ES-I3 (cell line): Measurements from ENCODE around the gene CST11.

Experiments used
- H3K36me3 ChIP-seq: 2 replicates; pipeline ENCODE4 v1.6.1; 2013; ENCODE audit warnings: mild to moderate bottlenecking, low read length, control low read depth, moderate library complexity; ENCODE audit not compliant: insufficient read depth
- H3K4me1 ChIP-seq: 2 replicates; pipeline ENCODE4 v1.6.1; 2013; ENCODE audit warnings: mild to moderate bottlenecking, control low read depth, low read length; ENCODE audit not compliant: insufficient read depth
- H3K9ac ChIP-seq: 2 replicates; pipeline ENCODE4 v1.6.1; 2013; ENCODE audit warnings: low read depth, mild to moderate bottlenecking, low read length, moderate library complexity
- H3K9me3 ChIP-seq: 2 replicates; pipeline ENCODE4 v1.6.1; 2013; ENCODE audit warnings: mild to moderate bottlenecking, low read length, moderate library complexity; ENCODE audit not compliant: control insufficient read depth, insufficient read depth

The CST11 gene, protein sequence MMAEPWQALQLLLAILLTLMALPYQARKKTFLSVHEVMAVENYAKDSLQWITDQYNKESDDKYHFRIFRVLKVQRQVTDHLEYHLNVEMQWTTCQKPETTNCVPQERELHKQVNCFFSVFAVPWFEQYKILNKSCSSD

DNA sequence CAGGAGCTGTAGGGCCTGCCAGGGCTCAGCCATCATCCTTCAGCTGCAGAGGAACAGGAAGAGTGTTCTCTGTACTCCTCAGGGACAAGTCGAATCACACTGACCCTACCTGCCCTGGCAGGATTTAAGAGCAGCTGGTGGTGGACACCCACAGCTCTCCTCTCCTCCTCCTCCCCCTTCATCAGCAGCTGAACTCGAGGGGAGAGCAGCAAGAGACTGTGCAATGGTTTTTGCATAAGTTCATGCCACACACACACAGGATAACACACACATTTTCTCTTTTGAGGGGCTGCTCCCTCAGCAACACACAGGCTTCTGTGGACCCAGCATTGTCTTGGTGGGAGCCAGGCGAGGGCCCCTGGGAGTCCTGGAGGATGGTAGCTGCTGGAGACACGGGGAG lies at the start of gene CST11:
CST11 (minus strand) TSS at position 101 of the 400 bp plus-strand sequence; CDS start at position 36, 65 bp downstream.
- Histone ChIP-seq H3K4me1 (peaks cover 4% of the 10 kb centered on the region; the same call in 1 of the 2 replicates), H3K36me3 (no peaks in the 10 kb centered on the region), H3K9me3 (no peaks in the 10 kb centered on the region; the same call in 1 of the 2 replicates), H3K9ac (no peak within 1 kb of the TSS)

DNA sequence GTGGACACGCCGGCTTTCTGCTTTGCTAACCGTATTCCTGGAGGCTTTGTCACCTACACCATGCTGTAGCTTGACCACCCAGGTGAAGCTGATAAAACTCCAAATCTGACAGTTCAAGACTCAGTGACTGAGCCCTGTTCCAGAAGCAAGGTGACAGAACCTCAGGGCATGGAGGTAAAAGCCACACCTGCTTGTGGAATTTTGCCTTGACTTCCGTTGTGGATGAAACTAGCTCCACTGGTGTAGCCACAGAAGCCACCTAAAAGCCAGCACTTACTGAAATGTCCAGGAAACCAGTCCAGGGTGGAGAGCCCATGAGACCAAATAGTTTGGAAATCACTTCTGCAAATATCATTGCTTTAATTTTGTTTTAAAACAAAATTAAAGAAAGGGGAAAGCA lies 49.2 kb upstream of the CST11 start:
- H3K9ac ChIP-seq, result no peak overlapping the region
- H3K36me3 ChIP-seq, result no peaks in the 10 kb centered on the region
- no peaks in the 10 kb centered on the region for H3K4me1 ChIP-seq
- peaks cover 3% of the 10 kb centered on the region; the same call in 1 of the 2 replicates for H3K9me3 ChIP-seq

DNA sequence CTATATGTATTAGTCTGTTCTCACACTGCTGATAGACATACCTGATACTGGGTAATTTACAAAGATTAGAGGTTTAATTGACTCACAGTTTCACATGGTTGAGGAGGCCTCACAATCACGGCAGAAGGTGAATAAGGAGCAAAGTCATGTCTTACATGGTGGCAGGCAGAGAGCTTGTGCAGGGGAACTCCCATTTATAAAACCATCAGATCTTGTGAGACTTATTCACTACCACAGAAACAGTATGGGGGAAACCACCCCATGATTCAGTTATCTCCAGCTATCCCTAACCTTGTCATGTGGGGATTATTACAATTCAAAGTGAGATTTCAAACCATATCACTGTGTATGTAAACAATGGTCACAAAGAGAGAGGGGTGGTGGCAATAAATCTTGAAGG lies 44.9 kb upstream of the CST11 start:
- H3K36me3 ChIP-seq, result no peaks in the 10 kb centered on the region
- H3K4me1 ChIP-seq, result no peaks in the 10 kb centered on the region
- no peak overlapping the region for H3K9ac ChIP-seq
- peaks cover 5% of the 10 kb centered on the region for H3K9me3 ChIP-seq

DNA sequence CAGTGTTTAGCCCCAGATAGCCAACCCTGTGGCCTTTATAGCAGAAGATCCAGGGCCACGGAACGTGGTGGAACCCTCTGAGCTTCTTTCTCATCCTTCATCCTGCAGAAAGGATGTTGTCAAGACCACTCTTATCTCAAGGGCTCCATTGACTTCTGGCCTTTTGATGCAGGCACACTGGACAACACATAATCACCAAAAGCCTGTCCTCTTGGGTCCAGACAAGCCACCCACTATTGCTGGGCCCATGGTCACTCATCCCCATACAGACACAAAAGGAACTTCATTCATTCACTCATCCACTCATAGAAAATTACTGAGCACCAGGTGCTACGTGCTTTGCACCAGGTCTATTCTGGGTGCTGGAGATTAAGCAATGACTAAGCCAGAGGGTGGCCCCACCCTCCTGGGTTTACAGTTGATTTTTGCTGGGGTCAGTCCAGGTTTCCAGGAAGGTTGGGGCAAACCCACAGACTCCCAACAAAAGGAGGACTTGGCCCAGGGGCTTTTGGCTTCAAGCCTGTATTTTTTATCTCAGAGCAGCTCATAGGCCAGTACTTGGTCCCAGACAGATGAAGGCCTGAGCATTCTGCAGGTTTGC lies 40.6 kb upstream of the CST11 start:
- Histone ChIP-seq H3K36me3 (no peaks in the 10 kb centered on the region), H3K9ac (no peak overlapping the region), H3K9me3 (peaks cover 5% of the 10 kb centered on the region), H3K4me1 (no peaks in the 10 kb centered on the region)

DNA sequence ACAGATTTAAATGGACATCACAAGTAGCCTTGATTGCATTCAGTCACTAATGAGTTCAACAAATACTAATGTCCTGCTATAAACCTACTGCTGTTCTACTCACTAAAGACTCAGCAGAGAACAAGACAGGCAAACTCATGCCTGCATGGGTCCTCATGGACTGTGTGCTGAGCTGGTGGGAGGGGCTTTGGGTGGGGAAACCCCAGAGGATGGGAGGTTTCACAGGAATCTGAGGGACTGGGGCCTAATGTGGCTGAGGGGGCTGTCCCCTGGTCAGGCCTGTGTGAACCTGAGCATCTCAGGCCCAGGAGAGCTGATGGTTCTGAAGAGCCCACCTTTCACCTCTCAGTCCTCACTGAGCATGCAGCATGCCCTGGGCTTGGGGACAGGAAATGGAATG lies 39.6 kb upstream of the CST11 start:
- H3K9ac ChIP-seq, result no peak overlapping the region
- no peaks in the 10 kb centered on the region for H3K4me1 ChIP-seq
- H3K9me3 ChIP-seq, result peaks cover 5% of the 10 kb centered on the region
- H3K36me3 ChIP-seq, result no peaks in the 10 kb centered on the region

DNA sequence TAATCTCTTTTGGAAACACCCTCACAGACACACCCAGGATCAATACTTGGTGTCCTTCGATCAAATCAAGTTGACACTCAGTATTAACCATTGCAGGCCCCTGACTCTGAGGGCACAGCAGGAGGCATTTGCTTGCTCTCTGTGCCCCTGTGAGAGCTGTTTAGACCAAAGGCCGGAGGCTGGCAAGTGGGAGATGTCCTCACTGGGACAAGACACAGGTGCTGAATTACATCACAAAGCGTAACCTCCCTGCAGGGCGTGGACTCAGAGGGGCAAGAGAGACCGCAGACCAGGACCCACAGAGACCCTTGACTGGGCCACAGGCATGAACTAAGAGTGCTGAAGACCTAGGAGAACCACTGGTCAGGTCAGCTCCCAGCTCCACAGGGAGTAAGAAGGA lies 38.1 kb upstream of the CST11 start, which contains the start of gene CST8:
CST8 (plus strand) TSS at position 301 of the 400 bp plus-strand sequence. CDS start 551 bp downstream, outside the sequence.
- no peak within 1 kb of the TSS for H3K9ac ChIP-seq
- no peaks in the 10 kb centered on the region for H3K4me1 ChIP-seq

DNA sequence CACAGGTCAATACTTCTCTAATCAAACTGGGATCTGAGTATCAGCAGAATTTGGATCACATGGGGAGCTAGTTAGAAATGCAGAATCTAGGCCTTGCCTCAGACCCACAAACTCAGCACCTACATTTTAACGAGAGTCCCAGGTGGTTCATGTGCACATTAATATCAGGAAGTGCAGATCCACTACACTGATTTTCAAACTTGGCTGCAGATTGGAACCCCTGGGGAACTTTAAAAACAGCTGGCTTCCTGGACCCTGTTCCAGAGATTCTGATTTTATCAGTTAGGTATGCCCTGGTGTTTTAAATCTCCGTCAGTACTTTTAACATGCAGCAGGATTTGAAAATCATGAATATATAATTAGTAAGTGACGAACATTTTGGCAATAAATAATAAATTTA lies 36.3 kb upstream of the CST11 start:
- Histone ChIP-seq H3K9ac (no peak overlapping the region), H3K4me1 (peaks cover 5% of the 10 kb centered on the region; the same call in 1 of the 2 replicates), H3K36me3 (no peaks in the 10 kb centered on the region), H3K9me3 (no peaks in the 10 kb centered on the region)

More for the DNA sequence above, 38.1 kb upstream of the CST11 start, which contains the start of gene CST8:
- Histone ChIP-seq H3K36me3 (no peaks in the 10 kb centered on the region), H3K9me3 (no peaks in the 10 kb centered on the region; the same call in 1 of the 2 replicates)

DNA sequence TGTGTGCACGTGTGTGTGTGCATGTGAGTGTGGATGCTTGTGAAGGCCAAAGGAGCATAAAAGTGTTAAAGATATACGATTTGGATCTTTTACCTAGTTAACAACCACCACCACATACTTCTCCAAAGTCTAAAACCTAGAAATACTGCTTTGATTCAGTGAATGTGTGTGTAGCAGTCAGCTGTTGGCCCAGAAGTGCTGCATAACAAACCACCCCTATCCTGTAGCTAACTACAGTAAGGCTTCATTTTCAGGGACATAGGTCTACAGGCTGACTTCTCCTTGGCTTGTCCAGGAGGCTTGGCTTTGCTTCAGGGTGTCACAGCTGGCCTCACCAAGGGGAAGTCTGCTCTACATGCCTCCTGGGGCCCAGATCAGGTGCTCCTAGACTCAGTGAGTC lies 35.8 kb upstream of the CST11 start:
- Histone ChIP-seq H3K9ac (no peak overlapping the region), H3K4me1 (peaks cover 6% of the 10 kb centered on the region; the same call in 1 of the 2 replicates), H3K36me3 (no peaks in the 10 kb centered on the region), H3K9me3 (no peaks in the 10 kb centered on the region)

DNA sequence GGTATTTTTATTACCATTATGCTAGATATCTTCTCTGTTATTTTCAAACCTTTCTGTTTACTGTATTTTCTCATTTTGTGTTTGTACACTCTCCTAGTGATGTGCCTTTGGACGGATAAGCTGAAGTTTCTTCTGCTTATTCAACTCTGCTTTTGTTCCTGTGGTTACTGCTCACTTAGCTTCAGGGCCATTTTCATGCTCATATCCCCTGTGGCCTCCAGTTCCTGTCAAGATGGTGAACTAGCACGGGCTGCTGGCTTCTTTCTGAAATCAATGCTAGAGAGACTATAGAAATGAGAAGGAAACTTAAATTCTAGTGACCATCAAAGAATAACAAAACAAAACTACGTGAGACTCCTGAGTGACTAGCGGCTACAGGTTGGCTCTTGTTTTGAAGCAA lies 31.4 kb upstream of the CST11 start:
- Histone ChIP-seq H3K4me1 (peaks cover 6% of the 10 kb centered on the region; the same call in 1 of the 2 replicates), H3K9me3 (no peaks in the 10 kb centered on the region), H3K9ac (no peak overlapping the region), H3K36me3 (no peaks in the 10 kb centered on the region)

DNA sequence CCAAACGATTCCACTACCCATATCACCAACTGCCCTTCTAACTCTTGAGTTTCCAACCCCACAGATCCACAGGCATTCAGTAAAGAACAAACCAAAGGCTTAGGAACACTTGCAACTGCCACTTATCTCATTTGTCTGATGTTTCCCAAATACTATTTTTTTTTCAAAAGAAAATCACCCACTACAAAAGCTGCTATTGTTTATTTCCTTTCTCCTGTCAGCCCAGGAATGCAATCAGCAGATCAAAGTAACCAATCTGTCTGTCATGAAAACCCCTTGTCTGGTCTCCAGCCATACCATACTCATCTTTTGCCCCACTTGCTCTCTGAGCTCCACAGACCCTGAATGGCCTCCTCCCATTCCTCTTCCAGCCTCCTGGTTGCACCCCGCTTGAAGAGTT lies 29.5 kb upstream of the CST11 start:
- Histone ChIP-seq H3K9ac (no peak overlapping the region), H3K9me3 (peaks cover 4% of the 10 kb centered on the region; the same call in 1 of the 2 replicates), H3K4me1 (peaks cover 6% of the 10 kb centered on the region; the same call in 1 of the 2 replicates)

DNA sequence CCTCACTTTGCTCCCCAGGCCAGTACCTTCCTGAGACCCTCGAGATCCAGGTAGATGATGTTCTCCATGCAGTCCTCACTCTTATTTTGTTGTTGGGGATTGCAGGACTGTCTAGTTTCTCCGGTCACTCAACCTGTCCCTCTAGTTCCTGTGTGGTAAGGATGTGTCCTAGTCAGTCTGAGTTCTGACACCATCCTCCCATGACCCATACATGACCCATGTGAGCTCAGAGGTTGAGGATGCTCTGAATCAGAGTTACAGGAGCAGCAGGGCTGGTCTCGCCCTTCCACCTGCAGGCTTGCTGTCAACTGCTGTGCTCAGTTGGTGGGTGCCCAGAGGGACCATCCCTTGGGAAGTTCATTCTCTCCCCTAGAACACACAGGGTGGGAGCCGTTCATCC lies 26.4 kb upstream of the CST11 start:
- H3K36me3 ChIP-seq, result no peaks in the 10 kb centered on the region
- H3K9ac ChIP-seq, result no peak overlapping the region
- H3K9me3 ChIP-seq, result peaks cover 4% of the 10 kb centered on the region; the same call in 1 of the 2 replicates
- H3K4me1 ChIP-seq, result peaks cover 3% of the 10 kb centered on the region; the same call in 1 of the 2 replicates

More for the DNA sequence above, 29.5 kb upstream of the CST11 start:
- H3K36me3 ChIP-seq, result no peaks in the 10 kb centered on the region

DNA sequence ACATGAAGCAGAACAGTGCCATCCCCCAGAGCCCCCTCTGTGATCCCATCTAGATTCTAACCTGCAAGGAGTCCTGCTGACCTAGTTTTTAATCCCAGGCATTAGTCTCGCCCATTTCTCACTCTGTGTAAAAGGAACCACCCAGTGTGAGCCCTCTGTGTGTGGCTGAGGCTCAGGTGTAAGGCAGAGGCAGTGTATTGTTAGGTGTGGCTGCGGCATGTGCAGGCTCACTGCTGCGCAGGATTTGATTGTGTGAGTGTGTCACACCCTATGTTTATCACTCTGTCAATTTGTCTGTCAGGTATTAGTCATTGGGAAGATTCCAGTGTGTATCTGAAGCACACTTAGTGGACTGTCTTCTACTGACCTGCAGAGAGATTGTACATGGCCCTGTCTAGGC lies 24.5 kb upstream of the CST11 start:
- H3K9me3 ChIP-seq, result peaks cover 4% of the 10 kb centered on the region; the same call in 1 of the 2 replicates

DNA sequence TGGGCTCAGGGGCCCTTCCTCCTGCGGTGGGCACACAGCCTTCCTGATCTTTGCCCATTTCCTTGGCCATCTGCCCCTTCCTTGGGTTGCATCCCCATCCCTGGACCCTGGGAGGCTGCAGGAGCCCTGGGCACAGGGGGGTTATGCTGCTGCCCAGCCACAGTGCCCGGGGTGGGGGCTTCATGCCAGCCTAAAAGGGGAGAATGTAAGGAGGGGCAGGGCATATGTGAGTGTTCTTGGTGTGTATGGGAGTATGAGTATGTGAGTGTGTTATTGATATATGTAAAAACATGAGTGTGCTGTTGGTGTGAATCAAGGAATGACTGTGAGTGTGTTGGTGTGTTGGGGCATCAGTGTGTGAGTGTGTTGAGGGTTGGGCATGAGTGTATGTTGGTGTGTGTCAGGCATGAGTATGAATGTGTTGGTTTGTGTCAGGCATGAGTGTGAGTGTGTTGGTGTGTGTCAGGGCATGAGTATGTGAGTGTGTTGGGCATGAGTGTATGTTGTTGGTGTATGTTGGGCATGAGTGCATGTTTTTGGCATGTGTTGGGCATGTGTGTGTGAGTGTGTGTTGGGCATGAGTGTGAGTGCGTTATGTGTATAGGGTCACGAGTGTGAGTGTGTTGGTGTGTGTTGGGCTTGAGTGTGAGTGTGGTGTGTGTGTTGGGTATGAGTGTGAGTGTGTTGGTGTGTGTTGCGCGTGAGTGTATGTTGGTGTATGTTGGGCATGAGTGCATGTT lies 23.5 kb upstream of the CST11 start:
- no peaks in the 10 kb centered on the region for H3K36me3 ChIP-seq
- peaks cover 4% of the 10 kb centered on the region; the same call in 1 of the 2 replicates for H3K9me3 ChIP-seq
- peaks cover 19% of the 10 kb centered on the region for H3K4me1 ChIP-seq
- H3K9ac ChIP-seq, result no peak overlapping the region

More for the DNA sequence above, 24.5 kb upstream of the CST11 start:
- no peaks in the 10 kb centered on the region for H3K36me3 ChIP-seq
- H3K4me1 ChIP-seq, result peaks cover 14% of the 10 kb centered on the region
- H3K9ac ChIP-seq, result no peak overlapping the region

DNA sequence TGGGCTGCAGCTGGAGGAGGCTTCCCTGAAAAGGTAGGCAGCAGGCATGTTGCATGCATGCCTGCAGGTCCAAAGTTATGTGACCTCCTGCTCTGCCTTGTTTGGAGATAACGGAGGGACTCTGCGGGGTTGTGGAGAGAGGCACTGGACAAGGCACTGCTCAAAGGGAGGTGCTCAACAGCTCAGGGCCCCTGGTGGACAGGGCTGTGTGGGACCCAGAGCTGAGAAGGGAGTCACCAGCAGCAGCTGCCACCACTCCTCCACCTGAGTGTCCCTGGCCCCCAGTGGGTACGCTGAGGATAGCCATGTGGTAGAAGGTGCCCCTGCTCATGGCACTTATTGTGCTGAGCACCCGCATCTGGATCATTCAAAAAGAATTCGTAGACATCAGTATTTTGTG lies 22.7 kb upstream of the CST11 start:
- H3K4me1 ChIP-seq, result peaks cover 19% of the 10 kb centered on the region
- H3K9ac ChIP-seq, result no peak overlapping the region
- peaks cover 4% of the 10 kb centered on the region; the same call in 1 of the 2 replicates for H3K9me3 ChIP-seq
- H3K36me3 ChIP-seq, result no peaks in the 10 kb centered on the region
